GM18517 (cell line): Measurements from ENCODE around the gene NOS1AP.
"Not testable (repeated sequence)": the region's sequence is repeated elsewhere in the genome, so short reads cannot be mapped to it uniquely, and the experiment has no call there.

Experiments
- ATAC-seq: cut with Tn5 transposase; IDR thresholded peaks from one replicate; pipeline ENCODE4 v1.9.1; 2021; ENCODE audit warnings: mild to moderate bottlenecking, moderate library complexity; ENCODE audit not compliant: unreplicated experiment

NOS1AP gene

GRCh38 chr1:162319493-162320175 is 250.1 kb downstream of the NOS1AP start:
- no peak for ATAC-seq

GRCh38 chr1:162321809-162322422 is 252.4 kb downstream of the NOS1AP start:
- ATAC-seq: no peak

- ATAC-seq: no peak
These were observed 253.5 kb downstream of the NOS1AP start for GRCh38 chr1:162323023-162323422.

- no peak for ATAC-seq
These were observed 254.9 kb downstream of the NOS1AP start for GRCh38 chr1:162324396-162324795.

DNA sequence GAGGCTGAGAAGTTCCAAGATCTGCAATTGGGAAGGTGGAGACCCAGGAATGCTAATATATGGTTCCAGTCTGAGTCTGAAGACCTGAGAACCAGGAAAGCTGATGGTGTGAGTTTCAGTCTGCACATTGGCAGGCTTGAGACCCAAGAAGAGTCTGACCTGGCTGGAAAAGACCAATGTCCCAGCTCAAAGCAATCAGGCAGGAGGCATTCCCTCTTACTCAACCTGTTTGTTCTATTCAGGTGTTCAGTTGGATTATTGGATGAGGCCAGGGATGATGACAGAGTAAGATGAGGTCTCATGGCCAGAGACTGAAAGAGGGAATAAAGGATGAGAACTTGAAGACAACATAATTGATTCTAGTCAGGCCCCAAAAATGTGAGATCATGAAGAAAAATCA is 257.1 kb downstream of the NOS1AP start:
- ATAC-seq: no peak

DNA sequence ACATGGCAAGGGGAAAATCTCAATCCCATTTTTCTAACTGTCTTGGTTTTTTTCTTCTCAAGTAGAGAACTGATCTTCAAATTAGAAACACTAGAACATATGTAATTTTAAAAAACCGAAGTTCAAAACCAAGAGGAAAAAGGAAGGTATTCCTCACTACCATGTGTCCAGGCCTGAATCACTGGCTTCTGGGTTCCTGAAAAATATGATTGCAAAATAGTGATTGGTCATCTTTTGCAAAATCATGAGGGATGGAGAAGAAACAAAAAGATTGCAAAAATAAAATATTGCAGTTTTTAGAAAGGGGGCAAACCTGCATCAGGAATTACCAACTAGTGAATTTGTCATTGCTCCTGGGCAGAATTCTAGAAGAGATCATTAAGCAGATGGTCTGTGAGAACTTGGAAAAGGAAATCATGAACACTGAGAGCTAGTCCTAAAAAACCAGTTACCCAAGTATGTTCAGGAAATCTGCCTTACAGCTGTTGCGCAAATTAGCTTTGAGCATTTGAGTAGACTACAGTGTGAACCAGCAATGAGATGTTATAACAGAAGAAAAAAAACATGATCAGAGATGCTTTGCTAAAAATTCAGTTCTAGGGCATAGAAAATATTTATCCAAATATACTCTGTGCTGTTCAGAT is 257.8 kb downstream of the NOS1AP start:
- no peak for ATAC-seq

- no peak for ATAC-seq
These were observed 258.3 kb downstream of the NOS1AP start for GRCh38 chr1:162327788-162328165.

DNA sequence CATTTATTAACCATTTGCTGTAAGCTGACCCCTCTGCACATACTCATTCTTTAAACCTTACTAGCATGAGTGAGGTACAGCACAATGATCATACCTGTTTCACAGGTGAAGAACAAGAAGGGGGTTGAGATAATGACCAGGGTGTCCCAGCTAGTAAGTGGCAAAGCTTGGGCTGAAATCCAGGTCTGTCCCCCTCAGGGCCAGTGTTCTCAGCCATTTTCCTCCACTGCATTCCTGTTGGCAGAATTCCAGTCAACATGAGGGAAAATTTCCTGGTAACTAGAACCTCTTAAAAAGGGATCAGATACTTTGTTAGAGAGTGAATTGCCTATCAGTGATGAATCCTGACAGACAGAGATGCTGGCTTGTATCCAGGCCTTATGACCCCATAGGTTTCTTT is 259.0 kb downstream of the NOS1AP start:
- ATAC-seq: no peak

GRCh38 chr1:162329826-162330225 is 260.3 kb downstream of the NOS1AP start:
- ATAC-seq: no peak

DNA sequence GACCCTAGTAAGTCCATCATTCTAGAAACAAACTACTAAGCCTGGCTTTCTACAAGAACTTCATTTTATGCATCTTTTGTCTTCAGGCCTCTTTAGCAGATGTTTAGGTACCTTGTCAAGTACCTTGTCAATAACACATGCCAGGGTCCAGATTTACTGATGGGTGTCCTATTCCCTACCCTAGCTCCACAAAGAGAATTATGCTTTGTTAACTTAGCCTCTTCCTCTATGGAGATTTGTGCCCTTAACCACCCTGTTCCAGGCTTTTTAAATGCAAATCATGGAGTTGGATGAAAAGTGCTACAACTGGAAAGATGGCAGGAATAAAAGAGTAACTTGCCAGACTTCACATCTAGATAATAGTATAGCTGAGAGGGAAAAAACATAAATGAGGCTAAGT is 264.5 kb downstream of the NOS1AP start:
- no peak for ATAC-seq

- ATAC-seq: no peak
These were observed 265.6 kb downstream of the NOS1AP start for GRCh38 chr1:162335126-162335525.

DNA sequence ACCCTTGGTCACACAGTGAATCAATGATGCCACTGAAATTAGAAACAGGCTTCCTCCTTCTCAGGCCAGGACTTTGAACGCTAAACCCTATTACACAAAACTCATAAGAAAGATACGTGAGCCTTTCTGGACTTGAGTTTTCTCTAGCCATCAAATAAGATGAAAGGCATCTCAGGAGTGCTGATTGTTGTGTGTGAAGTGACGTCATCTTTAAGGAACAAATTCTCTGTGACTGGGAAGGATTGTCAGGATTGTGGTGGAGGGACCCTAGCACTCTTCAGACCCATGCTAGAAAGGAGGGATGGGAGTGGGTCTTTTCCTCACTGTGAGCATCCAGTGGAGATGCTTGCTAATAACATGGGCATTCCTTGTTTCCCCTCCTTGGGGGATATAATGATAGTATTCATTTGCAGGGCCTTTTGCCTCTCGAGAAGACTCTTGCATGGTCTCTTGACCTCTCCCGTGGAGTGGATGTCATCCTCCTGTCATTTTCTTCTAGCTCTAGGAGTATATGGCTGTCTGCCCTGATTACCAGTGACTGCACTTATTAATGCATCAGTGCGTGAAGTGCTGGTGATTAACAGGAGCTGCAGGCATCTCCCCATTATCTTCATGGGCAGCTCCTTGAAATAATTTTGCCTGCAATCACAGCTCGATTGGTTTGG is 267.3 kb downstream of the NOS1AP start:
- ATAC-seq: no peak

DNA sequence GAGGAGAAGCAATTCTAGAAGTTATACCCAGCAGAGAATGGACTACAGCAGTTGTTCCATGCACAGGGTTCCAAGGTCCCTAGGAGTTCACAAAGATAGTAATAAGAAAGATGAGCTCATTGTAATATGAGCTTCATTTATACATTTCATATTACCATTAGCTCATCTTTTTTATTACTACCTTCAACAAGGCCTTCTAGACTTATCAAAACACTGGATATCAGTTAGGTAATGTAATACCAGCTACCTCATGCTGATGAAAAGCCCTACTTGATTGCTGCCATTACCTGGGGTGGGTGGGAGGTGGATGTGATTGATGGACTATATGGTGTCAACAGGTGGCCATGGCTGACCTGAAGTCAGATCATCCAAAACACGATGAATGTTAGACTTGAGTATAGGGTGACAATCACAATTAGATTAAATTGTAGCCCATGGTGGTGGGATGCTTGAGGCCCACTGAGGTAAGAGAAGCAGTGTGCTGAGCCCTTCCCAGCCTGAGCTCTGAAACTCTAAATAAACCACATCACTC is 273.0 kb downstream of the NOS1AP start:
- ATAC-seq: no peak

- no peak for ATAC-seq
These were observed 274.0 kb downstream of the NOS1AP start for GRCh38 chr1:162343470-162343869.

DNA sequence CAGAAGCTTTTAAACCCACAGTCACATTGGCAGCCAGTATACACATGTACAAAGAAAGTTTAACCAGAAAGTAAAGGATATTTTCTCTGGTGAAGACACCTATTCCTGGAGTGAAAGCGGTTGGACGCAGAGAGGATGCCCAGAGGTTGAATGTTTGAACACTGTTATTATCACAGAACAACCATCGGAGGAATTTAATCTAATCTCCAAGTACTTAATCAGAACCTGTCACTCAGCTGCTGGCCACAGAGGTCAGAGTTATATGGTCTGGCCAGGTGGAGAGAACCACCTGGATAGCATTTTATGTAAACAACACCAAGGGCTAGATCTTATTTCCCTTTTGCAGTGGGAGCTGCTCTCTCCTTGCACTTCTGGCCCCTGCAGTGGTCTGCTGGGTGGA is 277.8 kb downstream of the NOS1AP start:
- ATAC-seq: no peak

DNA sequence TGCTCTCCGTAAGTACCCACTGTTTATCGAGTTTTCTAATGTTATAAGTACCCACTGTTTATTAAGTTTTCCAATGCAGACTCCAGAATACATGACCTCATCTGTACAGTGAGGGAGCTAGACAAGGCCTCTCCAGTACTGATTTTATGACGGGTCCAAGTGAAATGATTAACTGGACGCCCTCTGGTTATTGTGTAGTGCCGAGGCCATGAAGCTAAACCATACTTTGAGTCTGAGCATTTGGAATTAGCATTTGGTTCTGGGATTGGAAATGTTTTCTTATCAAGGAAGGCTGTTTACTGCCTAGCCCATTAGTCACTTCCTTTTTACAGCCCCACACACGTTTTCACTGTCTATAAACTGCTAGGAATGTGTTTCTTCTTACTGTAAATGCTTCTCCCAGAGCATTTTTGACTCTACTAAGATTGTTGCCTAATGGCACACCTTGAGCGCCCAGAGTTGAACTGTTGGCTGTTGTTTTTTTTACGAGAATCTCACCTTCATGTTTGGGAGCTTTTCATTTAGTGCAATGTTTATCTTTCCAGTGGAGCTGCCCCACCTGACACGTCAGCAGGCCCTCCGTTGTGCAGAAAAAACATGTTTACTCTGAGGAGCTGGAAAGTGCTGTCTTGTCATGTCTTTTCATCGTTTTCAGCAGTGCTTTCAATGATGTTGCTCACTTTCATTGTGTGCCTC is 280.3 kb downstream of the NOS1AP start:
- no peak for ATAC-seq

- no peak for ATAC-seq
These were observed 281.9 kb downstream of the NOS1AP start for GRCh38 chr1:162351246-162351842.

- not testable (repeated sequence) for ATAC-seq
These were observed 282.4 kb downstream of the NOS1AP start for GRCh38 chr1:162351874-162352273.

DNA sequence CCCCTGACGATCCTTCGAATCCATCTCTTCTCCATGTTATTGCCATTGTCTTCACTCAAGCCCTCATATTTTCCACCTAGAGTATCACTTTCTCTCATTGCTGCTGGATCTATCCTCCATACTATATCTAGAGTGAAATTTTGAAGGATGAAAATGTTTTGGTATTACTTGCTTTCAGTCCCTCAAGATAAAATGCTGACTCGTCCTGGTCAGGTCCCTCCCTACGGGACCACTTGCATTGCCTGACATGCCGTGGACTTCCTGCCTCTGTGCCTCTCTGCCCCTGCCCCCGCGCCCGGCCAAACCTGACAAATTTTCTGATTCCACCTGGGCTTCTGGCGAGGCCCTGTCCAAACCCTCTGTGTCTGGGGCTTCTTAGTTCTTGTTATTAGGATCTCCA is 283.6 kb downstream of the NOS1AP start:
- no peak for ATAC-seq

- ATAC-seq: no peak
These were observed 284.2 kb downstream of the NOS1AP start for GRCh38 chr1:162353702-162354101.
